Measurements from ENCODE around the gene INPP5D. TPM values are rescaled to one million over a fixed set of nuclear protein-coding genes. Genes with fewer than 3 reads are reported as not detected.

The INPP5D gene
- polyA plus RNA-seq, 2 of the 4 experiments (the other 2 are of a cell fraction) = 0.26 to 0.53 TPM

GRCh38 chr2:233219848-233220247, 159.7 kb downstream of the INPP5D start:
- H3K4me2 ChIP-seq = no peak overlapping the region
- FAIRE-seq (no peak), ATAC-seq (no peak), DNase-seq (ENCODE audit: low read depth in 1 of 2, low spot score in 1 of 2) (no peak)
- ChIA-PET POLR2A (no interaction called here), CTCF (no interaction called here)
- peaks cover 8% of the 10 kb centered on the region; the same call in 1 of the 3 replicates for H3K4me1 ChIP-seq
- H3K27ac ChIP-seq = no peak overlapping the region
- H3K9me3 ChIP-seq = no peaks in the 10 kb centered on the region
- WGBS (ENCODE audit: missing lambda C conversion rate) = 89% methylated on average over 1 of the region's 1 CpG
- no peak overlapping the region for H3K4me3 ChIP-seq
- no peak for TF ChIP-seq ATOH8 (CRISPR knock-in tag; IDR thresholded peaks at IDR 0.05; ENCODE audit: low read depth)
- no peak for TF ChIP-seq HOXA7 (CRISPR knock-in tag; IDR thresholded peaks at IDR 0.05)
- TF ChIP-seq HOXB13 (CRISPR knock-in tag; IDR thresholded peaks at IDR 0.05; ENCODE audit: low read depth) = no peak
- no peak for TF ChIP-seq MYC (IDR thresholded peaks at IDR 0.05; ENCODE audit: borderline replicate concordance, low read length)
- no peak for TF ChIP-seq HOXB5 (CRISPR knock-in tag; IDR thresholded peaks at IDR 0.05)
- no peak for TF ChIP-seq ZC3H11A (IDR thresholded peaks at IDR 0.05)
- TF ChIP-seq FOXS1 (CRISPR knock-in tag; IDR thresholded peaks at IDR 0.05) = no peak
- no peak for TF ChIP-seq CBX8 (IDR thresholded peaks at IDR 0.05)
- no peak for TF ChIP-seq NPAS2 (CRISPR knock-in tag; IDR thresholded peaks at IDR 0.05; ENCODE audit: borderline replicate concordance)
- no peak for TF ChIP-seq BHLHE40 (IDR thresholded peaks at IDR 0.05; ENCODE audit: low read depth, low read length)
- no peak for TF ChIP-seq KDM1A (IDR thresholded peaks at IDR 0.05; ENCODE audit: low read depth)
- no peak for TF ChIP-seq RNF2 (IDR thresholded peaks at IDR 0.05; ENCODE audit: borderline replicate concordance, low read depth)
- no peak for TF ChIP-seq POLR2AphosphoS2 (conservative IDR thresholded peaks at IDR 0.05; ENCODE audit: low read length)
- no peak for TF ChIP-seq ZSCAN20 (CRISPR knock-in tag; IDR thresholded peaks at IDR 0.05)
- TF ChIP-seq KDM5A (IDR thresholded peaks at IDR 0.05) = no peak
- no peak for TF ChIP-seq CHD4 (IDR thresholded peaks at IDR 0.05; ENCODE audit: borderline replicate concordance)
- no peak for TF ChIP-seq RFX5 (IDR thresholded peaks at IDR 0.05)
- TF ChIP-seq PBX3 (IDR thresholded peaks at IDR 0.05) = no peak
- no peak for TF ChIP-seq RARB (CRISPR knock-in tag; IDR thresholded peaks at IDR 0.05)
- TF ChIP-seq MAZ (IDR thresholded peaks at IDR 0.05; ENCODE audit: borderline replicate concordance, low read depth, low read length) = no peak

DNA sequence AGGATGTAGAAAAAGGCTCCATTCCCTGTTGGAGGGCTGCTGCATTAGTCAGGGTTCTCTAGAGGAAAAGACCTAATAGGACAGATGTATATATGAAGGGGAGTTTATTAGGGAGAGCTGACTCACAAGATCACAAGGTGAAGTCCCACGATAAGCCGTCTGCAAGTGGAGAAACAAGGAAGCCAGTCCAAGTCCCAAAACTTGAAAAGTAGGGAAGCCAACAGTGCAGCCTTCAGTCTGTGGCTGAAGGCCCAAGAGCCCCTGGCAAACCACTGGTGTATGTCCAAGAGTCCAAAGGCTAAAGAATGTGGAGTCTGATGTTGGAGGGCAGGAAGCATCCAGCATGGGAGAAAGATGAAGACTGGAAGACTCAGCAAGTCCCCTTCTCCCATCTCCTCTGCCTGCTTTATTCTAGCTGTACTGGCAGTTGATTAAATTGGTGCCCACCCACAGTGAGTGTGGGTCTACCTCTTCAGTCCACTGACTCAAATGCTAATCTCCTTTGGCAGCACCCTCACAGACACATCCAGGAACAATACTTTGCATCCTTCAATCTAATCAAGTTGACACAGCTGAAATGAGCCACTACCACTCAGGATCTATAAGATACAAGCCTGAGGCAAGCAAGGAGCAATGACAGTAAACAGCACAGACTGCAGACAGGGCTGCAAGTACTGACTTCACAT, 161.4 kb downstream of the INPP5D start:
- peak; percentile 38 to 47; a peak in 2 of 6 replicates for ATAC-seq
- POLR2A ChIA-PET = no interaction called here
- H3K4me1 ChIP-seq = peaks cover 8% of the 10 kb centered on the region; the same call in 1 of the 3 replicates
- TF ChIP-seq CHD2 (IDR thresholded peaks at IDR 0.05; ENCODE audit: low read length, partially characterized antibody) = no peak
- no peak for TF ChIP-seq CBX2 (IDR thresholded peaks at IDR 0.05; ENCODE audit: borderline replicate concordance, low read depth)
- no peak for TF ChIP-seq BCL3 (IDR thresholded peaks at IDR 0.05)
- no peak for TF ChIP-seq NPAS2 (CRISPR knock-in tag; IDR thresholded peaks at IDR 0.05; ENCODE audit: borderline replicate concordance)
- TF ChIP-seq, protein P1, sequence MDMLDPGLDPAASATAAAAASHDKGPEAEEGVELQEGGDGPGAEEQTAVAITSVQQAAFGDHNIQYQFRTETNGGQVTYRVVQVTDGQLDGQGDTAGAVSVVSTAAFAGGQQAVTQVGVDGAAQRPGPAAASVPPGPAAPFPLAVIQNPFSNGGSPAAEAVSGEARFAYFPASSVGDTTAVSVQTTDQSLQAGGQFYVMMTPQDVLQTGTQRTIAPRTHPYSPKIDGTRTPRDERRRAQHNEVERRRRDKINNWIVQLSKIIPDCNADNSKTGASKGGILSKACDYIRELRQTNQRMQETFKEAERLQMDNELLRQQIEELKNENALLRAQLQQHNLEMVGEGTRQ (IDR thresholded peaks at IDR 0.05) = no peak
- TF ChIP-seq HEYL (CRISPR knock-in tag; IDR thresholded peaks at IDR 0.05) = no peak
- no peak for TF ChIP-seq TFCP2L1 (CRISPR knock-in tag; IDR thresholded peaks at IDR 0.05)
- TF ChIP-seq FOXS1 (CRISPR knock-in tag; IDR thresholded peaks at IDR 0.05) = no peak
- no peak for TF ChIP-seq ZFP36 (IDR thresholded peaks at IDR 0.05; ENCODE audit: borderline replicate concordance, partially characterized antibody)
- no peak for TF ChIP-seq REST (IDR thresholded peaks at IDR 0.05)
- TF ChIP-seq MAZ (IDR thresholded peaks at IDR 0.05; ENCODE audit: borderline replicate concordance, low read depth, low read length) = no peak
- no peak for TF ChIP-seq EHMT2 (IDR thresholded peaks at IDR 0.05; ENCODE audit: low read depth)
- no peak for TF ChIP-seq HOXA7 (CRISPR knock-in tag; IDR thresholded peaks at IDR 0.05)
- FAIRE-seq = no peak
- DNase-seq (ENCODE audit: low read depth in 1 of 2, low spot score in 1 of 2) = no peak
- no peaks in the 10 kb centered on the region for H3K9me3 ChIP-seq
- 0 out of 6 replicates have a peak overlapping the region, but pooled peaks of 1 of the 2 experiments have one; percentile 32 for H3K27ac ChIP-seq
- H3K4me2 ChIP-seq = no peak overlapping the region
- 73% methylated on average over 2 of the region's 2 CpGs for WGBS (ENCODE audit: missing lambda C conversion rate)
- CTCF ChIA-PET = interaction anchor here (0.7 to 2.0 kb wide), 2 partner anchors 14 to 284 kb away, joined by 3 to 8 read pairs; no protein-coding TSS in a partner anchor
- no peak overlapping the region for H3K4me3 ChIP-seq

All from A549 (cell line).